ENCODE data around the gene ADAM19. TPM values are rescaled to one million over a fixed set of nuclear protein-coding genes. Genes with fewer than 3 reads are reported as not detected.

The ADAM19 gene
- total RNA-seq, 8 experiments from 2014 or later: 7.8 to 38.9 (median 17.7) TPM

DNA sequence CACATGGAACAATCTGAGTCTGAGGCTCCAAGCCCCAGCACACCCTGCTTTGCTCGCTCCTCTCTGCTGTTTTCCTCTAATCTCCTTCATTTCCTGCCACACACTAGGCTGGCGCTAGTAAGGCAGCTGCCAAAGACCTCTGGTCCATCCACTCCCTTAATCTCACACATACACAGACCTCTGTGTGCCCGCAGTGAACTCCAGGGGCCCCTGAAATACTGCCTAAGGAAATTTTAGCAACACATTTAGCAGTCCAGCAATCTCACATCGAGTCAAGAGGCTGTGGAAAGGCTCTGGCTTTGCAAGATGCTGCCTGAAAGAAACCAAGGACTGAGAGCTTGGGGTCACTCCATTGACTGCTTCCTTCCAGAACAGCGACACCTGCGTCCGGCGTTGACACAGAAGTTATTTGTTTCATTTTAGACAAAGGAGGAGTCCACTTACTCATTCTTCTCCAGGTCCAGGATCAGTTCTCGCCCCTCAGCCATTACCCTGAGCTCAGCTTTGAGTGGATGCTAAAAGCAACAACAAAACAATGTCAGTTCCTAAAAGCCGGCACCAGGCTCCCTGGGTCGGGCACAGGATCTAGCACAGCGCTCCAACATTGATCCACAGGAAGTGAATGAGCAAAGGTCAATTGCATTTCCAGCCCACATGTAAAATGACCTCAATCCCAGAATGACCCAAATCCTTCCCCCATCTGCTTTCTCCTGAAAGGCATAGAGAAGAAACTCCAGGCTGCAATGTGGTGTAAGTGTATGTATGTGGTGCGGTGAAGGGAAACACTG lies 11.5 kb downstream of the ADAM19 start:
- 0 to 100% (median 92%) methylated on average over 1 to 9 of the region's 13 CpGs; no CpG with 5 or more reads in 3 of the 10 experiments for WGBS, 10 experiments
- ATAC-seq (replicated peaks in 6 of 8): peak in 2 of 8 experiments; percentile 30 to 32

DNA sequence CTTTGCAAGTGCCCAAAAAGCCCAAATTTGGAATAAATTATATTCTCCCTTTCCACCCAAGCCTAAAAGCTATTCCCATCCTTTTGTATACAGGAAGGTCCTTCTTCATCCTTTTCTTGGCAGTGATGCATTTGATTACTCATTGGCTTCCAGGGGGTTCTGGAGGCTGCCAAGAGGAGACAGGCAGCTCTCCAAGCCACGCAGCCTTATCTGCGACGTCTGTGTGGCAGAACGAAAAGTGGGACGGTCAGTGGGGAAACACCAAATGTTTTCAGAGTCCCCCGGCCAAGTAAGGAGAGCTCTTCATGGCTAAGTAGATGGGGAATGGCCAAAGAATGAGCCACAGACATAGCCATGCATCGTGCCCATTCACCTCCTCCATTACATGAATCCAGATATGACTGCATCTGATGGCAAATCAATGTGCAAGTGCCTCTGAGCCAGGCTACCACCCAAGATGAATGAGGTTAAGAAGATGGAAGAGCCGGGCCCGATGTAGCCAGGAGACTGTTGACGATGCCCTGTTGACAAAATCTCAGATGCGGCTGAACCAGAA lies 12.1 kb downstream of the ADAM19 start:
- peaks cover 15 to 25% of the 10 kb centered on the region in 2 donors for H3K4me1 ChIP-seq (replicated peaks in 1 of 2)
- in situ Hi-C loops (cut with MboI; ENCODE audit: low pct_unique_long_range_greater_than_20kb in 2 of 9, low sequenced_read_pairs in 9 of 9, unreplicated experiment in 9 of 9): no loop called here
- H3K27ac ChIP-seq: peak overlapping the region in 1 of 2 donors; percentile 35
- 25 to 92% (median 86%) methylated on average over 2 to 10 of the region's 11 CpGs; no CpG with 5 or more reads in 2 of the 10 experiments for WGBS, 10 experiments
- no peak overlapping the region for H3K4me3 ChIP-seq
- ATAC-seq (replicated peaks in 6 of 8): peak in 2 of 8 experiments; percentile 12 to 32

More for the DNA sequence above, 11.5 kb downstream of the ADAM19 start:
- in situ Hi-C loops (cut with MboI; ENCODE audit: low pct_unique_long_range_greater_than_20kb in 2 of 9, low sequenced_read_pairs in 9 of 9, unreplicated experiment in 9 of 9): no loop called here
- peak overlapping the region in 1 of 2 donors; percentile 35 for H3K27ac ChIP-seq
- H3K4me1 ChIP-seq (replicated peaks in 1 of 2): peaks cover 17 to 25% of the 10 kb centered on the region in 2 donors
- no peak overlapping the region for H3K4me3 ChIP-seq

DNA sequence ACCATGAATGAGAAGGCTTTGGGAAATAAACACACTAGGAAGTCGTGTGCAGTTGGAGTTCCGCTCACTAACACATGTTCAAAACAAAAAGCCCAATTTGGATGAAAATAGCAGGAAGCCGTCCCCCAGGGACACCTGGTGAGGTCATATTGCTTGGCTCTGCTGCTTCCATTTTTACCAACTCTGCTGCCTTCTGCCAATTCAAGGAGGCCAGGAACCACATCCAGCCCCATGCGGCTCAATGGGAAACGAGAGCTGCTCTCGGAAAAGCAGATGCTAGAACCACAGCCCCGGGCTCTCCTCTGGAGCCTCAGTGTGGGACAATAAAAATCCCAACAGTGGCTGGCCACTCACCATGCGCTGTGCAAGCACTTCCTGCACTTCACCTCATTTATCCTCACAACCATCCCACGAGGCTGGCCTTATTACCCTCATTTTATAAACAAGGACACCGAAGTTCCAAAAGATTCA lies 13.4 kb downstream of the ADAM19 start:
- in situ Hi-C loops (cut with MboI; ENCODE audit: low pct_unique_long_range_greater_than_20kb in 2 of 9, low sequenced_read_pairs in 9 of 9, unreplicated experiment in 9 of 9): no loop called here
- Histone ChIP-seq H3K4me1 (replicated peaks in 1 of 2) (peaks cover 15 to 25% of the 10 kb centered on the region in 2 donors), H3K27ac (no peak overlapping the region), H3K4me3 (no peak overlapping the region)
- ATAC-seq (replicated peaks in 6 of 8): peak in 1 of 8 experiments; percentile 7
- 40 to 90% (median 71%) methylated on average over 2 to 9 of the region's 10 CpGs; no CpG with 5 or more reads in 1 of the 10 experiments for WGBS, 10 experiments

DNA sequence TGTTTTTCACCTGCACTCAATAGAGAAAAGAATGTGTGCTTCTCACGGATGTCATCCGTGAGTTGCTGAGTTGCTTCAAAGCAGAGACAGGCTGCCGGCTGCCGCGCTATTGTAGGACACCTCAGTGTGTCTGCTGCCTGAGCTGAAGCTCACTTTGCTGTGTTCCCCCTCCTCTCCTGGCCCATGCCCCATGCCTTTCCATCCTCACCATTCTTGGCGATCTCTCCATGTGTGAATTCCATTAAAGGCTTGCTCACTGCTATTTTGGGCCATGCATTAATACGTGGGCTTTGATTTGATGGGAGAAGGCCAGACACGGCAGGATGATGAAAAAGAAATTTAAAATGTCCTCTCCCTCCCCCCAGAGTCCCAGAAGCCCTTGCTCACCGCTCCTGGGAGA lies 14.5 kb downstream of the ADAM19 start:
- WGBS, 10 experiments: 40 to 100% (median 78%) methylated on average over 1 to 7 of the region's 9 CpGs; no CpG with 5 or more reads in 2 of the 10 experiments
- in situ Hi-C loops (cut with MboI; ENCODE audit: low pct_unique_long_range_greater_than_20kb in 2 of 9, low sequenced_read_pairs in 9 of 9, unreplicated experiment in 9 of 9): no loop called here
- H3K27ac ChIP-seq: no peak overlapping the region
- peaks cover 15 to 25% of the 10 kb centered on the region in 2 donors for H3K4me1 ChIP-seq (replicated peaks in 1 of 2)
- no peak overlapping the region for H3K4me3 ChIP-seq
- peak in 5 of 8 experiments; percentile 73 to 85 (median 82) for ATAC-seq (replicated peaks in 6 of 8)

DNA sequence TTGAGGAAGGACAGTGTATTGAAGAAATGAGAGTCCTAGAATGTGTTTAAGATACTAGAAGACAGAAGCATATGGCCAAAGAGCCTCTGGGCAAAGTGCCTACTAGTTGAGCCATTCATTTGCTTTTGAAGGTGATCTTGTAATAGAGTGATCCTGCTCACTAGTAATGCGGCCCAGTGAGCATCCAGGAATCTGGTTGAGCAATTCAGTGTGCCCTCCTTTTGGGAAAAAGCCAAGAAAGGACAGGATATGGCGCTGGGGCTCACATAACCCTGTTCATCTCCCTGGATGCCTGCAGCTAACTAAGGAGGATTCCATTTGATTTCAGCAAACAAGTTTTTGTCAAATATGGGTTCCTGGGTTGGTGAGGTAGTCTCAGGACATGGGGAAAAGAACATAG lies 16.3 kb downstream of the ADAM19 start:
- no peak for ATAC-seq (replicated peaks in 6 of 8)
- 67 to 100% (median 89%) methylated on average over 1 to 2 of the region's 2 CpGs; no CpG with 5 or more reads in 3 of the 10 experiments for WGBS, 10 experiments
- Histone ChIP-seq H3K4me1 (replicated peaks in 1 of 2) (peaks cover 13 to 22% of the 10 kb centered on the region in 2 donors), H3K27ac (no peak overlapping the region), H3K4me3 (no peak overlapping the region)
- in situ Hi-C loops (cut with MboI; ENCODE audit: low pct_unique_long_range_greater_than_20kb in 2 of 9, low sequenced_read_pairs in 9 of 9, unreplicated experiment in 9 of 9): no loop called here

DNA sequence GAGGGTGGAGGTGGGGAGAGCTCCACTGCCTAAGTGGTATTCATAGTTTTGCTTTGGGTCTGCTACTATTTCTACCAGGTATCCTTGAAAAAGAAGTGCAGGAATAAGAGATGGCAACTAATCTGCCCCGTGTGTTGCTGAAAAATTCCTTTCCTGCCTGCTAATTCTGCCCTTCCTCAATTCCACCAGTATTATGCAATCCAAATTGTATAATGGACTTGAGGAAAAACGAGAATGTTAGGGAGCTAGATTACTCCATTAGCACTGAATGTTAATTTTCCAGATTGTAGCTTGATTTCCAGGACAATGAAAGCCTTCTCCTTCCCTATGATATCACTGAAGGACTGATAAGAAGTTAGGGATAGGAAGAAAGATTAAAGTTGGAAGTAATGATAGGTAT lies 16.9 kb downstream of the ADAM19 start:
- peaks cover 12 to 19% of the 10 kb centered on the region in 2 donors for H3K4me1 ChIP-seq (replicated peaks in 1 of 2)
- H3K27ac ChIP-seq: no peak overlapping the region
- in situ Hi-C loops (cut with MboI; ENCODE audit: low pct_unique_long_range_greater_than_20kb in 2 of 9, low sequenced_read_pairs in 9 of 9, unreplicated experiment in 9 of 9): no loop called here
- 0 to 78% (median 69%) methylated on average over 1 to 2 of the region's 2 CpGs; no CpG with 5 or more reads in 5 of the 10 experiments for WGBS, 10 experiments
- ATAC-seq (replicated peaks in 6 of 8): no peak
- no peak overlapping the region for H3K4me3 ChIP-seq

DNA sequence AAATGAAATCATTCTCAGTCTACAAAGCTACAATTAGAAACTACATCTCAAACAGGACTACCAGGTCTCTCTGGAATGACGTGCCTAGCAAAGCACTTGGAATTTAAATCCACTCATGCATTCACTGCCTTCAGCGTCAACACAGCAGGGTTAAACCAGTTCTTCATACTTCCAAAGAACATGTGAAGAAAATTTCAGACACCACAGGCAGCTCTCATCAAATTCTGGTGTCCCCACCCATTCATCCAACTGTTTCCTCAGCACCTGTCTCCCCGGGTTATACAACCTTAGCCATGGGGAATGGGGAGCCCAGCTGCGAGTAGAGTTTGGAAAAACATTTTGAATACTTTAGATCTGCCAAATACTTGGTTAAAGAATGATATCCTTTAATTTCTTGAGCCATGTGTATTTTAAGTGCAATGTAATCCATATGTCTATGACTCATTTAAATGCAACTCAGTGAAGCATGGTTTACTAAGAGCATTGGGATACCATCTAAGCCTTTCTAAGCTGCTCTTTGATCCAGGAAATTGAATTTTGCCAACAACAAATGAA lies 17.5 kb downstream of the ADAM19 start:
- in situ Hi-C loops (cut with MboI; ENCODE audit: low pct_unique_long_range_greater_than_20kb in 2 of 9, low sequenced_read_pairs in 9 of 9, unreplicated experiment in 9 of 9): no loop called here
- Histone ChIP-seq H3K27ac (no peak overlapping the region), H3K4me3 (no peak overlapping the region), H3K4me1 (replicated peaks in 1 of 2) (peaks cover 12 to 18% of the 10 kb centered on the region in 2 donors)
- ATAC-seq (replicated peaks in 6 of 8): peak in 3 of 8 experiments; percentile 58 to 89 (median 72)
- WGBS, 10 experiments: 0 to 100% (median 83%) methylated on average over 1 to 4 of the region's 4 CpGs; no CpG with 5 or more reads in 1 of the 10 experiments

DNA sequence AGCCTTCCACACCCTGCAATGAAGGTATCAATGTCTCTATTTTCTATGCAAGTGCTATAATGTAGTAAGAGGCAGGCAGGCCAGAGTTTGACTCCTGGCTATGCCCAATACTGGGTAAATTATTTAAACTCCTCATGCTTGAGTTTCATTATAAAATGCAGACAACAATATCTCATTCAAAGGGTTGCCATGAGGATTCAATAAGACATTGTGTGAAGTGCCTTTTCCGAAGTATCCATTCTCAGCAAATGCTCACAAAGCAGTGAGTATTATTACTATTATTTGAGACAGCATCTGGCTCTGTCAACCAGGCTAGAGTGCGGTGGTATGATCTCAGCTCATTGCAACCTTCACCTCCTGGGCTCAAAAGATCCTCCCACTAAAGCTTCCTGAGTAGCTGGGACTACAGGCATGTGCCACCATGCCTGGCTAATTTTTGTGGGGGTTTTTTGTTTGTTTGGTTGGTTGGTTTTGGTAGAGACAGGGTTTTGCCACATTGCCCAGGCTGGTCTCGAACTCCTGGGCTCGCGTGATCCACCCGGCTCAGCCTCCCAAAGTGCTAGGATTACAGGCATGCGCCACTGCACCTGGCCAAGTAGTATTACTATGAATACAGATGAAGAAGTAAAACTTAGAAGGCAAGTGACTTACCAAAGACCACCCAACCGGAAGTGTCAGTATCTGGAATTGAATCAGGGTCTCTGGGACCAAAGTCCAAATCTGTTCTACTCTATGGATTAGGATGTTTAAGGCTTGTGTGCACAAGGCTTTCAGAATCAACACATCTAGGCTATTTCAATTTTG lies 18.8 kb downstream of the ADAM19 start:
- ATAC-seq (replicated peaks in 6 of 8): no peak
- 60 to 100% (median 93%) methylated on average over 1 to 6 of the region's 8 CpGs; no CpG with 5 or more reads in 3 of the 10 experiments for WGBS, 10 experiments
- Histone ChIP-seq H3K4me3 (no peak overlapping the region), H3K27ac (no peak overlapping the region), H3K4me1 (replicated peaks in 1 of 2) (peaks cover 11 to 12% of the 10 kb centered on the region in 2 donors)
- in situ Hi-C loops (cut with MboI; ENCODE audit: low pct_unique_long_range_greater_than_20kb in 2 of 9, low sequenced_read_pairs in 9 of 9, unreplicated experiment in 9 of 9): no loop called here

DNA sequence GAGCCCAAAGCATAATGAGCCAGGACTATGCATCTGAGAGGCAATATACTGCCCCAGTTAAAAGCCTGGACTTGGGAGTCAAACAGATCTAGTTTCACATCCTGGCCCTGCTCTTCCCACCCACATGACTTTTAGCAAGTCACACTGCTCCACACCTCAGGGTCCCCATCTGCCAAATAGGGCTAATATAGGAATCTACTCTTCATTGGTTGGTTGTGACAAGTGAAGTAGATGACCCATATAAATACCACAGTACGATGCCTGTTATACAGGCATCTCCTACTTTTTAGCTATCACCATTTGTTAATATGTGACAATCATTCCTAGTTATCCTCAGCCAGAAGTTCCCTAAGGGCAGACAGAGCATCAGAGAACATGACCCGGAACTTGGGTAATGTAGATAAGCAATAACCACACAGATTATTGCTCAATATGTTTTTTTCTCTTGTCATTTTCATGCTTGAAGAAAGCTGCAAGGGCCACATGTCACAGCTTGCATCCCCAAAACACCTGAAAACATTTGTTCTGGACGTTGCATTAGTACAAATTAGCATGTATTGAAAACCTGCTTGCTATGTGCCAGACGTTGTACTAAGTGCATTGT lies 20.4 kb downstream of the ADAM19 start:
- H3K27ac ChIP-seq: no peak overlapping the region
- H3K4me1 ChIP-seq (replicated peaks in 1 of 2): peaks cover 0 to 5% of the 10 kb centered on the region in 2 donors
- no peak overlapping the region for H3K4me3 ChIP-seq
- in situ Hi-C loops (cut with MboI; ENCODE audit: low pct_unique_long_range_greater_than_20kb in 2 of 9, low sequenced_read_pairs in 9 of 9, unreplicated experiment in 9 of 9): no loop called here
- 40 to 100% (median 81%) methylated on average over 1 to 4 of the region's 4 CpGs for whole genome bisulfite sequencing, 10 experiments
- peak in 1 of 8 experiments; percentile 21 for ATAC-seq (replicated peaks in 6 of 8)

DNA sequence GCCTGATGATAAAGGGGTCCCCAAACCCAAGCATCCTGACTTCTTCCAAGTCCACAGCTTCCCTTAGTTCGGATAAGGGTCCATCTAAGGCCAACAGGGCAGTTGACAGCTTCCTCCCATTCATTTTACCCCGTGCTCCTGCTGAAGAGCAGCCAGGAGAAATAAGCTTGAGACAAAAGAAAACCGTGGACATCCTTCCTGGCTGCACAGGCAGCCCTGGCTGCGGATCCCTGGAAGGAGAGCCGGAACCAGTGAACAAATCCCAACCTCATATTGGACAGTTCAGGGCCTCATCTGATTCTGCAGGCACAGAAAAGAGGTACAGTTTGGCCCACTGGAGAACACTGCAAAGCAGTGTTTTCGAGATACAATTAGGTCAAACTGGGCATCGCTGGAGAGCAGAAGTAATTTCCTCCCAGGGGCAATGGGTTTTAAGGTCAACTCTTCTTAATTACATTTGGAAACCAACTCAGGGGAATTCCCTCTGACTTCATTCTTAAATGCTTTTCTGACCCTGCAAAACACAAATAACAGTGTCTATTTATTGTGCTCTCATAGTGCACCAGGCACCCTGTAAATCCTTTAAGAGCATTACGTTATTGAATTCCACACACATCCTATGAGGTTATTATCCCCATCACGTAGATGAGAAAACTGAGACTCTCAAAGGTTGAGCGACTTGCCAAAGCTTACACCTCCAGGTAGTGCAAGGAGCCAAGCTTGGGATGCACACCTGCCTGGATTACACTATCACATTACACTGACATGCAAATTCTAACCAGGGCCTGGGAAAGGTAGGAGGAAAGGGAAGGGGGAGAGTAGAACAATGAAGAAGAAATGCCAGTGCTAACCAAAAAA lies 21.2 kb downstream of the ADAM19 start:
- ATAC-seq (replicated peaks in 6 of 8): no peak
- peaks cover 0 to 5% of the 10 kb centered on the region in 2 donors for H3K4me1 ChIP-seq (replicated peaks in 1 of 2)
- H3K4me3 ChIP-seq: no peak overlapping the region
- WGBS, 10 experiments: 40 to 94% (median 76%) methylated on average over 1 to 9 of the region's 10 CpGs
- no peak overlapping the region for H3K27ac ChIP-seq
- in situ Hi-C loops (cut with MboI; ENCODE audit: low pct_unique_long_range_greater_than_20kb in 2 of 9, low sequenced_read_pairs in 9 of 9, unreplicated experiment in 9 of 9): no loop called here

DNA sequence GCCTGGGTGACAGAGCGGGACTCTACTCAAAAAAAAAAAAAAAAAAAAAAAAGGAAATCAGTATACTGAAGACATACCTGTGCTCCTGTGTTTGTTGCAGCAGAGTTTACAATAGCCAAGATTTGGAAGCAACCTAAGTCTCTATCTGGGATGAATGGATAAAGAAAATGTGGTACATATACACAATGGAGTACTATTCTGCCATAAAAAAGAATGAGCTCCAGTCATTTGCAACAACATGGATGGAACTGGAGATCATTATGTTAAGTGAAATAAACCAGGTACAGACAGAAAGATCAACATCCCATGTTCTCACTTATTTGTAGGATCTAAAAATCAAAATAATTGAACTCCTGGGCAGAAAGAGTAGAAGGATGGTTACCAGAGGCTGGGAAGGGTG lies 22.9 kb downstream of the ADAM19 start:
- 100% methylated on average over 1 of the region's 1 CpG; no CpG with 5 or more reads in 4 of the 10 experiments for WGBS, 10 experiments
- H3K27ac ChIP-seq: no peak overlapping the region
- ATAC-seq (replicated peaks in 6 of 8): no peak
- H3K4me3 ChIP-seq: no peak overlapping the region
- in situ Hi-C loops (cut with MboI; ENCODE audit: low pct_unique_long_range_greater_than_20kb in 2 of 9, low sequenced_read_pairs in 9 of 9, unreplicated experiment in 9 of 9): no loop called here
- peaks cover 0 to 5% of the 10 kb centered on the region in 2 donors for H3K4me1 ChIP-seq (replicated peaks in 1 of 2)
